Smooth muscle cell of the brain vasculature (primary cell): ENCODE measurements around the gene FLOT2.
"Not testable (repeated sequence)": the region's sequence is repeated elsewhere in the genome, so short reads cannot be mapped to it uniquely, and the experiment has no call there.

Experiments used
- DNase-seq: peaks from one replicate; pipeline ENCODE4 v3.0.0-alpha.2; 2012; ENCODE audit warnings: low read depth, low spot score

Gene FLOT2

DNA sequence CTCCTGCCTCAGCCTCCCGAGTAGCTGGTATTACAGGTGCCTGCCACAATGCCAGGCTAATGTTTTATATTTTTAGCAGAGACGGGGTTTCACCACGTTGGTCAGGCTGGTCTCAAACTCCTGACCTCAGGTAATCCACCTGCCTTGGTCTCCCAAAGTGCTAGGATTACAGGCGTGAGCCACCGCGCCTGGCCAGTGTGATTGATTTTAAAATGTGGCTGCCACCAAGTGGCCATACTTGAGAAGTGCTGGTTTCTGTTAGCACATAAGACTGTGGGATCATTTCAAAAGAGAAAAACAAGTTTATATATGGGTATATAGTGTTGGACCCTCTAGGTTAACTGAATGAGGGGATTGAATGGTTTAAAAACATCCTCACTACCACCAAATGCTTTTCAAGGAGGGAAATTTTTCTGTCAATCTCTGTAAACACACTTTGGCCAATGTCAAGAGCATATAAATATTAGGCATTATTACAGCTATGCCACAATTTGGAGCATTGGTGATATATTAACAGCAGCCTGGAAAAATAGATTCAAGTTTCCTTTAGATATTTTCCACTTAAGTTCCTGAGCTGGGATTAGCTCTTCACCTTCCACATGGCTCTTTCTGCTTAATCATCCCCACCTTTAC is 18.9 kb upstream of the FLOT2 start:
- no peak for DNase-seq

DNA sequence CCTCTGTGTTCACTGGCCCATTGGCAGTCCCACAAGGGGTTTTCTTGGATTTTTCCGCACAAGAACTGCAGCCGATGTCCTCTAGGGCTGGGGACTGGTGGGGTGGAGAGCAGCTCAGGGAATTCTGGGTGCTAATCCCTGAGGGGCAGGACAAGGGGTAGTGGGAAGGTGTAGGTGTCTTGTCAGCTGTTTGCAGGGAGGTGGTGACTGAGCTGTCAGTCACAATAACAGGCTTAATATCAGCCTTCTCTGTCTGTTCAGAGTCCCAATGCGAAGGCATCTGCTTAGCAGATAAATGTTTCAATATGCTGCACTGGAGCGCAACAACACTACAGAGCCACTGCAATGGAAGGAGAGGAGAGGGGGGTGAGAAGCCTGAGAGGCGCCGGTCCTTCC is 15.4 kb upstream of the FLOT2 start:
- DNase-seq: no peak

DNA sequence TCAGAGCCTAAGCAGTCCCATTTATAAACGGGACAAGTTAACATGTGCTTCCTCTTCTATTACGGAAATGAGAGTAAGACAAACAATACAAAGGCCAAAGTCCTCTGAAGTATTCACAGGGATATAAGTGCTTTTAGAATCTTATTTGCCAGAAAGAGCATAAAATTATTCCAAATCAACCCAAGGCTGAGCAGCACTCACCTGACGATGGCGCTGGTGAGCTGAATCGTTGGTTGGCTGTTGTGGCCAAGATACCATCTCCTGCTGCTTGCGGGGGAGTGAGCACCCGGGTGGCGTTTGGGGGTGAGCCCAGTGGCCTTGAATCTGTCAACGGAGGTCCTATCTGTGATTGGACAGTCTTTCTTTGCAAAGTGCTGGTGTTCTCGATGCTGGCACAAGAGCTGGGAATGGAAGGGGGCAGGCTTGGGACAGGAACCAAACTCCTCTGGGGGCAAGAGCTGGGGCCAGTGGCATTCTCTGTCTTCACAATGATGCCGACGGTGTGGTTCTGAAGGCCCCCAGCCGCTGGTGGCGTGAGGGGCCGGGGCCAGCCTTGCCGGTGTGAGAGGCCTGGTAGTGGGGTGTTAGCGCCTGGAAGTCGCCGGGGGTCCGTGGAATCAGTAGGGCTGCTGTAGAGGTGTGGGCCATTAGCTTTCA is 14.9 kb upstream of the FLOT2 start:
- DNase-seq: no peak

DNA sequence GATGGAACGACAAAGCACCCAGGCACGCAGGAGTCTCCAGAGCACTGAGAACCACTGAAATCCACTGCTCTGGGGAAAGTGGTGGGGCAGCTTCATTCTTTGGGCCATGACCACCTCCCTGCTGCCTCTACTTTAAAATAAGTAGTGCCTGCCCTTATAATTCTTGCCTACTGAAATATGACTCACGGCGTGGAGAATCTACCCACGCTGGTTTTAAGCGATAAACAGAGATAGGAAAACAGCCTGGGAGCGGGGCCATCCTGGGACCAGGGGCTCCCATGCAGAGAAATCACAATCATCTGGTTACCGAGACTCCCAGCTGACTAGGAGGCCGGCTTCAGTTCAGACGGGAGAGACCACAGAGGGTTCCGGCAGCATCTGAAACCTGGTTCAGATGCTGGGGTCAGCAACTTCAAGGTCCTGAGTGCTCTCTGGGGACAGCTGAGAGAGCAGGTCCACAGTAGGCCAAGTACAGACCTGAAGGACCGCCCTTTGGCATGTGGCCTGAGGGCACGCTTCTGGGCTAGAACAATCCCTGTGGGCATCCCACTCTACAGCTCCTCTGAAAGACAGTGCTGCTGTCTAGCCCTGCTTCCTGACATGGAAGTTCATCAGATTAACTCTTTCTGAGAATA is 14.0 kb upstream of the FLOT2 start:
- DNase-seq: no peak

DNA sequence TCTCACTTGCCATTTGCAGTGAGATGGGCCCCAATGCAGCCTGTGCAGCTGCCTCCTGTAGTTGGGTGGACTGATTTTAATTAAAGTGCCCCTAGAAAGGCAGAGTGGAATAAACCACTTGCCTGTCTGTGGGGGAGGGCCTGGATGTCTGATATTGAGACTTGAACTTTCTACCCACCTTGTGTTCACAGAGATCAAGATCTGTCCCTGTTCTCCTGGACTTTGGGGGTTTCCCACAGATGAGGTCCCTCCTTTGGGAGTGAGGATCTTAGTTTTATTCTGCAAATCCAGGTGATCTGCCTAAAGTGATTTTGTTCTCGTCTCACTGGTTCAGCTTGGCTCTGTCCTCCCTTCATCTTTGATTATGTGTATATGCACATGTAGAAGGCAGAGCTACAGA is 13.0 kb upstream of the FLOT2 start:
- DNase-seq: no peak

DNA sequence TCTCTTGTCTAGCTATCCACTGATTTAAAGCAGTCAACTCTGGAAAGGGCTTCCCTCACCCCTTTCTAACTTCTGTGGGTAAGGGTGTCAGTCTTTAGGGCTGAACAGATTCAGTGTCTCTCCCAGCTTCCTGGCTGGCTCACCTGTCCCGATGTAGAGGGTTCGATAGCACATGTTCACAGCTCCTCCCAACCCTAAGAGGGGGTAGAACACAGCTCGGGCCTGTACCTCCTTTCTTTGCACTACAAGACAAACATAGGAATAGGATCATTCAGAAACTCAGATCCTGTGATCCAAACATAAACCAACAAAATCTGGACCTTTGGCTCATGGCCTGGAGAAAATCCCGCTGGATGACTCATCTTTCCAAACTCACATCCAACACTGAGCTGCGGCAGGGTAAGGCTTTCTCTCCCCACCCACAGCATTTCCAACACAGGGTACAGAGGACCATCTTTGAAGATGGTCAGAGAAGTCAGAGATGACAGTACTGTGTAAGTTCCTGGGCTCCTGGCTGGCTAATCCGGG is 11.2 kb upstream of the FLOT2 start:
- no peak for DNase-seq

DNA sequence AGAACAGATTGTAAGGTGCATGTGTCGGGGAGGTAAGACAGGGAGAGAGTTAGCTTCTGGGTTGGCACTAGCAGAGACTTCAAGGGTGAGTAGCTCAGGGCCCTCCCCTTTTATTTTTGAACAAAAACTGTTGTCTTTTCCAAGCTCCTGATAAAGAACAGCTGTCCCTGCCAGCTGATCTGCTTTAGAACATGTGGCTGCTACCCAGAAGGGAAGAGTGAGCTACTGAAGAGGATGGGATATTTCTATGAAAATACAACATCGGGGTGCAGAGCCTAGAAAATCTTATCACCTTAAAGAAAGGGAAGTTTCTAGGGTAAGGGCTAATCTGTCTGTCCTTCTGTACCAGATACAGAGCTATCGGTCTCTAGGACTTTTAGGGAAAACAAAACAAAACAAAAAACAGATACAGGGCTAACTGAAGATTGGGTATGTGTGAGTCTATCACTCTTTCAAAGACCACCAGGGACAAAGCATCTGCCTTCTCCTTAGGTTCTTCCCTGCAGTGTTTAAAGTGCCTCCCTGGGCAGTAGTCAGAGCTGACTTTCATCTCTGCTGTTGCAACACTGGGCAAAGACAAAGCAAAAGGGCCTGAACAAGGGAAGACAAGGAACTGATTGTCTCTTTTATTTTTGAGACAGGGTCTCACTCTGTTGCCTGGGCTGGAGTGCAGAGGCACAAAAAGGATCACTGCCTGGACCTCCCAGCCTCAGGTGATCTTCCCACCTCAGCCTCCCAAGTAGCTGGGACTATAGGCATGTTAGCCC is 10.4 kb upstream of the FLOT2 start:
- no peak for DNase-seq

DNA sequence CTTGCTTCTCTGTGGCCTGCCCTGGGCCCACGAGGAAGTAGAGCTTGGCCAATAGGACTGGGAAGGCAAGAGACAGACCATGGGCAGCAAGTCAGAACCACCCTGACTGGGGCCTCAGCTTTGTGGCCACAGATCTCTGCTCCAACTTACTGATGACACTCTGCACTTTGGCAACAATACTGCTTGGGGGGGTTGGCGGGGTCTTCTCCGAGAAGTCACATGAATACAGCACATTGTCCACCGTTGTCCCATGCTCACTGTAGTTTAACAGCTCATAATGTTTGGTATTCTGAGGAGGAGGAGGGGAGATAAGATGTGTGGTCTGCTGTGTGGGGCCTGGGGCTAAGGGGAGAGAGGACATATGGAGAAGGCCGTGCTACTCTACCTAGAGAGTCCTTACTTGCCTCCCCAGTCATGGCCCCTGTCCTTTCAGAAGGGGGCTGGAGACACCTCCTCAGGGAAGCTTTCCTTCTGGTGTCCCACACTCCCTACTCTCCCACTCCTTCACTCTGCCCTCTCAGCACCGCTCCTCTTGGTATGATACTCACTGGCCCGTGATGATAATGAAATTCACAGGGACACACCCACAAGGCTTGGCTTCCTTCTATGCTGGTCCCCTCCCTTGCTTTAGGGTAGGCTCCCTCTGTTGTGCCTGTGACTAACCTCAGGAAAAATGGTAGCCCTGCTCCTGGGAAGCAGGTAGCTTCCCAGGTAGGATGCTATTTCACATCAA is 9.3 kb upstream of the FLOT2 start:
- no peak for DNase-seq

DNA sequence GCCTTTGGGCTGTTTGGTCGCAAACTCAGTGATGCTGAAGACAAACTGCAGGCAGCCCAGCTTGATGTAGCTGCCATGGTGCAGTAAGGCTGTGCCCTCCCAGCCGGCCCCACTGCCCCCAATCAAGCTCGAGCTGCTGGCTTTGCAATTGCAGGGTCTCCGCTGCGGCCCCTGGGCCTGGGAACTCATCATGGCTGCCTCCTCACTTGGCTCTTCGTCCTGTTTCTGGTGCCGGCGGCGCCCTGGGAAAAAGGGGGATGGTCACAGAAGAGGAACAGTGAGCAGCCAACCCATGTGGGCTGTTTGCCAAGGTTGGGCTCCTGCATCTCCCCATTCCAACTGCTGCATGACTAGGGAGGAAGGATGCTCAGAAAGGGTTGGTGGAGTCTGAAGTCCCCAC is 8.7 kb upstream of the FLOT2 start:
- DNase-seq: no peak

DNA sequence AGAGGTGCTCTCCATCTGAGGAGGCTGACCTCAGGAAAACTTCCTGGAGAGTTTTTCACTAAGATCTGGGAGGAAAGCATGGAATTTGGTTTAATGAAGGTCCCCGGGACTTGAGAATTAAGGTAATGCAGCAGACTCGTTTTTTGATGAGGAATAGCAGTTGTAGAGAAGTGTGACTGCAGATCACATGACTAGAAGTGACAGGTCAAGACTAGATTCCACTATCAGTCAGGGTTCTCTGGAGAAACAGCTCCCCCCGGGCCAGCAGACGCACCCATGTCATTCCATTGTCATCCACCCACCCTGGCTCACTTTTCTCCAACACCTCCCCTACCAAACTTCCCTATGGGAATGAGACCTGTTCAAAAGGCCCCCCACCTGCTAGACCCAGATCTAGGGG is 7.3 kb upstream of the FLOT2 start:
- DNase-seq: no peak

DNA sequence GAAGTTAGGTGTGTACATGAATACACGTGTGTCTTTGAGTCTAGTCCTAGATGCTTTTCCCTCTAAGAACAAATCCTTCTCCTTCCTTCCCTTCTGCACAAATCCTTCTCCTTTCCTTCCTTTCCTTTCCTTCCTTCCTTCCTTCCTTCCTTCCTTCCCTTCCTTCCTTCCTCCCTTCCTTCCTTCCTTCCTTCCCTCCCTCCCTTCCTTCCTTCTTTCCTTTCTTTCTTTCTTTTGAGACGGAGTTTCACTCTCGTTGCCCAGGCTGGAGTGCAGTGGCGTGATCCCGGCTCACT is 6.0 kb upstream of the FLOT2 start:
- not testable (repeated sequence) for DNase-seq

DNA sequence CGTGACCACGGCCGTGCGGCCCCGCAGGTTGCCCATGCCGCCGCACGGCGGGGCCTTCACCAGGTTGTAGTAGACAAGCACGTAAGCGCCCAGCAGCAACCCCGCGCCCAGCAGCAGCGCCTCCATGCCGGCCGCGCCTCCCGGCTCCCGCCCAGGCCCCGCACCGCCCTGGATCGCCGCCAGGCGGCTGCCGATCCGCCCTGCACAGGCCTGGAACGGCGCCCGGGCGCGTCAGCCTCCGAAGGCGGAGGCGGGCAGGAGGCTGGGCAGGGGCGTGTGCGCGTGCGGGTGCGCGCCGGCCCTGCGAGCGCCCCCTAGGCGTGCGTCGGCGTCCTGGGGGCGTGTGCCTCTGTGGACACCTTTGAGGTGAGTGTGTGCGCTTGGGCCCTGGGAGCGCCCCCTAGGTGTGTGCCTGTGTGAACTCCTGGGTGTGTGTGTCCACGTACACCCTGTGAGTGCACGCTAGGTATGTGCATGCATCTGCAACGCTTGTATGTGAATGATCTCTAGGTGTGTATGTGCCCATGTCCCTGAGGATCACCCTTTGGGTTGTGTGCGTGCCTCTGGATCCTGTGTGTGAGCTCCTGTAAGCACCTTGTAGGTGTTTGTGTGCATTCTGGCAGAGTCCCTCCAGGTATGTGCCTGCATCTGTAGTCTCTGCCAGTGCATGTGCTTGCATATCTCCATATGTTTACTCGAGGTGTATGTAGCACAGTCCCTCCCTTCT is 5.4 kb upstream of the FLOT2 start, which contains the start of gene DHRS13:
Gene DHRS13 (minus strand): TSS at position 261 of the 727 bp plus-strand sequence. CDS start 135 bp downstream, at position 126.
- DNase-seq: peak; percentile 67

DNA sequence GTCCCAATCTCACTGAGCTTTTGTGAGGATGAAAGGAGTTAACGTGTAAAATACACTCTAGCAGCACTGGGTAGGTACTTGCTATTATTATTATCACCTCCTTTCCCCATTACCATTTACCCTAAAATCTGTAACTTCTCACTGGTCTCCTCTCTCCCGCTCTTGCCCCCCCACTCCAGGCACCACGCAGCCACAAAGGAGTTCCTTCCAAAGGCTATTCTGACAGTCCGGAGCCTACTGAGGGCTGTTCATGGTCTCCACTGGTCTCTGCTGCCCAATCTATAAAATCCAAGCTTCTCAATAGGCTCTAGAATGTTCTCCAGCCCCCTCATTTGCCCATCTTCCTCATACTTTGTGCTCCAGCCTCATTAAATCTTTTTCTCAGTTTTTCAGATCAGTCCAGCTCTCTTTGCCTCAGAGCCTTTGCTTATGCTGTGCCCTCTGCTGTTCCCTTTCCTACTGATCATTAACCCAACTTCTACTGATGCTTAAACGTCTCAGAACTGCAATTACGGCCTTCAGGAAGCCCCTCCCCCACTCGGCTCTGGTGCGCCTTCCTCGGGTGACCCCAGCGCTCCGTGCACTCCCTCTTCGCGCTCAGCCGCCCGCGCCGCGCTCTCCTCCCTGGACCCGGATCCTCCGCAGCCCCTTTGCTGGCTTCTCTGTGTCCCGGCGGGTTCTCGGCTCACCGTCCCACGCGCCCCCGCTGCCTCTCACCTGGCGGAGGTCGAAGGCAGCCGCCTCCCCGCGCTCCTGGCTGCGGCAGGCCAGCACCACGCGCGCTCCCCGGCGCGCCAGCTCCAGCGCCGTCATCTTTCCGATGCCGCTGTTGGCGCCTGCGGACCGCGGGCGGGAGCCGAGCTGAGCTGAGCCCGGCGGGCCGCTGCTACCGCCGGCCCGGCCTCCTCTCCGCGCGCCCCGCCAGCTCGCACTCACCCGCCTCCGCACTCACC is 4.6 kb upstream of the FLOT2 start:
- DNase-seq: no peak

DNA sequence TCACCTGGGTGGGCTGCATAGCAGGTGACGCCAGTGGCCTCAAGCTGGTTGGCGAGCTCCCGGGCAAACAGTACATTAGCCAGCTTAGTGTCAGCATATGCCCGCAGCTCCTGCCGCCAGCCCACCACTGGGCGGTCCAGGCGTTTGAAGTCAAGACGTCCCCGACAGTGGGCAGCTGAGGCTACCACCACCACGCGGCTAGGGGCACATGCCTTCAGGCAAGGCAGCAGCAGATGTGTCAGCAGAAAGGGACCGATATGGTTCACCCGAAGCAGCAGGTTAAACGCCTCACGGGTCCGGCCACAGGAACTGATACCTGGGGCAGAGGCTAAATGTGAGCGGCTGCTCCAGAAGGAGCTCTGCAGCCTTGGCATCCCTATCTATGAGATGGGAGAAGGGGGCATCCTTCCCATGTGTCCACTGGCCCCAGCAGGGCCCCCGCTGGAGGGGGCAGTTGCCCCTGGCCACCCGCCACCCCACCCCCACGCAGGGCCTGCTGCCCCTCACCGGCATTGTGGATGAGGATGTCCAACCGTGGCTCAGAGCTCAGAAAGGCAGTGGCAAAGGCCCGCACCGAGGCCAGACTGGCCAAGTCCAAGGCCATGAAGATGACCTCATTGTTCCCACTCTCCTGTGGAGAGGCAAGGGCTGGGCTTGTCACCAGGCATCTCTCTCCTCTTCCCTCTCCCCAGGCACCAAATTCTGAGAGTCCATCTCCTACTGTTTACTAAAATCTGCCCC is 3.6 kb upstream of the FLOT2 start:
- no peak for DNase-seq

DNA sequence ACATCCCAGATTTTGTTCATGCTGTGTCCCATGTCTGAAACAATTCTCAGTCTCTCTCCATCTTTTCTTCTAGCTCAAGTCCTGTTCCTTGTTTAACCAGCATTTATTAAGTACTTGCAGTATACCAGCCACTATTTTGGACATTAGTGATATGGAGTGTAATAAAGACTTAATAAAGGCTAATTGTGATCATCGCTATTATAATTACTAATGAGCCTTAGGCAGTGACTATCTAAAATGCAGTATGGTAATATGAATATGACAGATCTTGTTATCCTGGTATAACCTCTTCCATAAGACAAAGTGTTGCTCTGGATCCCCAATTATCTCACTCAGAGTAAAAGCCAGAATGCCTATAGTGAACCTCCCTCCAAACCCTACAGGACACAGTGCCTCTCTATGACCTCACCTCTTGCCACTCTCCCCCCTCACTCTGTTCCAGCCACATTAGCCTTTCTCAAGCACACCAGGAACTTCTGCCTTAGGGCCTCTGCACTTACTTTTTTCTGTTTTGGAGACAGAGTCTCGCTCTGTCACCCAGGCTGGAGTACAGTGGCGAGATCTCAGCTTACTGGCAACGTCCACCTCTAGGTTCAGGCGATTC is 1.8 kb upstream of the FLOT2 start:
- DNase-seq: no peak

DNA sequence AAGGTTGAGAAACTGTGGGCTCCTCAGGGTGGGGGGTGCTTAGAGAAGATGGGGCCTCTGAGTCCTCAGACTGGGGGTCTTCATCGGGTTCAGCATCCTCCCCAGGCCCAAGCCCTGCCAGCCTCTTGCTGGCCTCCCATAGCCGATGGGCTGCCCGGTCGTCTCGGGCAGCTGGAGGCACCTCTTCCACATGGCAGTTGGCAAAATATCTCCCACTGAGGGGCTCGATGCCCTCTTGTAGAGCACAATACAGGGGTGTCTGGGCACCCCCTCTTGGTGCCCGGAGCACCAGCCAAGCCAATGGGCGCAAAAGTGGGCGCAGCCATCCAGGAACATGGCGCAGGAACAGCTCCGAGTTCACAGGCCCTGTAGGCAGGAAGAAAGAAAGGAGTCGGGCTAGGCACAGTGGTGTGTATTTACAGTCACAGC is 1.0 kb upstream of the FLOT2 start:
- no peak for DNase-seq

DNA sequence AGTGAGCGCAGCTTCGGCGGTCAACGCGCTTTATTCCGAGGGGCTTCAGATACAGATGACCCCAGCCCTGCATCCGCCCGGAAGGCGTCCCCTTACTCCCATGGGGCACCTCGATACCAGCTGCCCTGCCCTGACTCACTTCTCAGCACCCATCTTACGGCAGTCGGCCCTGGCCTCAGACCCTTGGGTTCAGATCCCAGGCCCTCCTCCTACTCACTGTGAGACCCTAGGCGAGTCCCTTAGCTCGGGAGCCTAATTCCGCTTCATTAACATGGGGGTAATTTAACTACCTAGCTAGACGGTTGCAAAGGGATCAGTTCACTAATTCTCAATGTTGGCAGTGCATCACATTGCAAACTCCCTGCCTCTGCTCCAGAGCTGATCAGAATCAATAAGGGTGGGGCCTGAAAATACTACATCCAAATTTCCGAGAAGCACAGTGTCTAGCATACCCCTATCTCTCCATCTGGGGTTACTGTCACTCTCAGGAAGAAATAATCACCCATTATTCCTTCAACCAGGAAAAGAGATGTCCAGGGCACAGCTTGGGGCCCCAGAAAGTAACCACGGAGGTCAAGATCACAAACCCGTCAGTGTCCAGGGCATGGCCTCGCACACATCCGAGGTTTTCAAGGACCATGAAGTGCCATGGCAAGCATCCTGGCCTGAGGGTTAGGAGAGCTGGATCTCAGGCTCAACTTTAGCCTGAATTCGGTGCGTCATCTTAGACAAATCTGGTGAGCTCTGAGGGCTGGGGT is 415 bp upstream of the FLOT2 start:
- DNase-seq: no peak

DNA sequence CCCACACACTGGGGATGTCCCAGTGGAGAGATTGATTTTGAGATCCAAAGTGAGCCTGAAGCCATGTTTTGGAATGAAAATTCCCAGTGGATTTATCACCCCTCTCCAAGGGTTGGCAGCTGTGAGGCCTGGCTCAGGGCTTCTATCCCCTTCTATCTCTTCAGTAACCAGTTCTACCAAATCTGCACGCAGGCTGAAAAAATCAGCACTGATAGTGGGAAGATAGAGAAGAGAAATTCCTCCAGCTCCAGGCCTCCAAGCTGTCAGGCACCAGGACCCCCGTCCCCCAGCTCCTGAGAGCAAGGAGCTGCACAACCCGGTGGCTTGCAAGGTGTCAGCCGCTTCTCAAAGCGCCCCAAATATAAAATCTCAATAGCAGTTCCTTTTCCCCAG is 1.0 kb downstream of the FLOT2 start:
- DNase-seq: no peak
